Endometrium (tissue), 2 donors: Measurements from ENCODE around the gene NOS1AP.
"Not testable (repeated sequence)": the region's sequence is repeated elsewhere in the genome, so short reads cannot be mapped to it uniquely, and the experiment has no call there.

Experiments
- FAIRE-seq: peaks from 2 replicates; lab custom pipeline; 2012; peaks lifted over from hg19 to GRCh38; lab: Jason Lieb, UNC
- donor health status: control.
- donor health status: control.

The NOS1AP gene

GRCh38 chr1:162169031-162169790, 99.7 kb downstream of the NOS1AP start:
- peak; percentile 58 for FAIRE-seq

DNA sequence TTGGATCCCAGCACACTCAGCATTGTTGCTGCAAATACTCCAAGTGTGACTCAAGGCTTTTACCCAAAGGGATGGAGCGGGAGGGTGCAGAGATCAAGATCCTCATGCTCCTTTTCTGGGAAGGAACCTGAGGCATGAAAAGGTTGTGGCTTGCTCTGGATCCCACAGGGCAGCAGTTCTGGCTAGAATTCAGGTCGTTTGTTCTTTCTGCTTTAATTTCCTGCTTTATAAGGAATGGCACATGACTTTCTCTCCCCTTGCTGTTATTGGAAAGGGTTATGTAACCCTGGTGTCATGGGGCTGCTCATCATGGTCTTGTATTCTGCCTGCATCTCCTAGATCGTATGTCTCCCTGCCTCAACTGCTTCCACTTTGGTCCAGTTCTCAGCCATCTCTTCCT, 101.6 kb downstream of the NOS1AP start:
- no peak for FAIRE-seq

DNA sequence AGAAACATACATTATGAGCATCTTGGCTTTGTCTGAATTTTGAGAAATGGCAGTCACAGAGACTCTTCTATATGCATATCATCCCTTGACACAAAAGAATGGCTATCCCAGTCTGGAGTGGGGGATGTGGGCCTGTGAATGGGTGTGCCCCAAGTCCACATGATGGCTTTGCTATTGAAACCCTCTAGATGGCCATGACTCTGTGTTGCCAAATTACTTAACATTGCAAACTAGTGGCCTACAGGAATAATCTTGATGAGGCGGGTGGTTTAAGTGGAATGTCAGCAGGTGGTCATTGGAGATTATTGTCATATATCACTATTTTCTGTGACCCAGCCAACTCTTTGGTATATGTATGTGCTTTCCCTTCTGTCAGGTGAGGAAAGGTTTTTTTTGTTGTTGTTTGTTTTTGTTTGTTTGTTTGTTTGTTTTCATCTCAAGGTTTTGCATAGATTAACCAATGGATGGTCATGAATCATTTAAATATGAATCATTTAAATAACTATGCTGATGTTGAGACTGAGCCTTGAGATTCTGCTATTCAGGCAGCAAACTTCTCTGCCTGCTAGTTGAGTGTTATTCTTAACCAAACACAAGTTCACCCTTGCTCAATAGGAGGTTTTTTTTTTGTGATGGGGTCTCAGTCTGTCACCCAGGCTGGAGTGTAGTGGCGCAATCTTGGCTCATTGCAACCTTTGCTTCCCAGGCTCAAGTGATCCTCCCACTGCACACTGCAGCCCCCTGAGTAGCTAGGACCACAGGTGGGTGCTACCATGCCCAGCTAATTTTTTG, 103.0 kb downstream of the NOS1AP start:
- FAIRE-seq: no peak

DNA sequence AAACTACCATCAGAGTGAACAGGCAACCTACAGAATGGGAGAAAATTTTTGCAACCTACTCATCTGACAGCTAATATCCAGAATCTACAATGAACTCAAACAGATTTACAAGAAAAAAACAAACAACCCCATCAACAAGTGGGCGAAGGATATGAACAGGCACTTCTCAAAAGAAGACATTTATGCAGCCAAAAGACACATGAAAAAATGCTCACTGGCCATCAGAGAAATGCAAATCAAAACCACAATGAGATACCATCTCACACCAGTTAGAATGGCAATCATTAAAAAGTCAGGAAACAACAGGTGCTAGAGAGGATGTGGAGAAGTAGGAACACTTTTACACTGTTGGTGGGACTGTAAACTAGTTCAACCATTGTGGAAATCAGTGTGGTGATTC, 104.1 kb downstream of the NOS1AP start:
- FAIRE-seq: not testable (repeated sequence)

DNA sequence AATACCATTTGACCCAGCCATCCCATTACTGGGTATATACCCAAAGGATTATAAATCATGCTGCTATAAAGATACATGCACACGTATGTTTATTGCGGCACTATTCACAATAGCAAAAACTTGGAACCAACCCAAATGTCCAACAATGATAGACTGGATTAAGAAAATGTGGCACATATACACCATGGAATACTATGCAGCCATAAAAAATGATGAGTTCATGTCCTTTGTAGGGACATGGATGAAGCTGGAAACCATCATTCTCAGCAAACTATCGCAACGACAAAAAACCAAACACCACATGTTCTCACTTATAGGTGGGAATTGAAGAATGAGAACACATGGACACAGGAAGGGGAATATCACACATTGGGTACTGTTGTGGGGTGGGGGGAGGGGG, 104.5 kb downstream of the NOS1AP start:
- not testable (repeated sequence) for FAIRE-seq

DNA sequence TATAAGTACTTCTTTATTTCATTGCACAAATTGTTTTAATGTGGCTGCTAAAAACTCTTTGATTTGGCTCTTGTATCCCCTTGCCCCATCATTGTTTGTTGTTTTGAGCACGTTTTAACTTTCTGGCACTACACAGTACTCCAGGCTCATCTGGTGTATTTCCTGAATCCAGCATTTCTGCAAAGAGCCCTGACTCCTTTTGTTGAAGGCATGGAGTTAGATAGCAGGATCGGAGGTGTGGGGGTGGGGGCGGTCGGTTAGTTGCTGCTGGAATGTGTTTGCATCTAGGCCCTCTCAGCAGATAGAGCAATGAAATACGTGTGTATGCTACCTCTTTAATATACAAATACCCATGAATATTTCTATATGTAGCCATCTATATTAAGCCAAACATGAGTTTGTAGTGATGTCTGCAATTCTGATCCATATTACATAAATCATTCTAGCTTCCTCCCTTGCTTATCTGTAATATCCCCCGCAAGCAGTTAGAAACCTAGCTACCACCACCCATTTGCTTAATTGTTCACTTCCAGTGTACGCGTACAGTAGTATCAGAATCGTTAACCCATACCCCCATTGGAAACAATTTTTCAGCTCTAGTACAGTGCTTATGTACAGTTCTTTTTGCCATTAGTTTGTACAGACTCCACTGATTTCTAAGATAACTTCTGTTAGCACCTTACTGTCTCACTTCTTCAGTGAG, 106.0 kb downstream of the NOS1AP start:
- no peak for FAIRE-seq

GRCh38 chr1:162177126-162177525, 107.6 kb downstream of the NOS1AP start:
- no peak for FAIRE-seq

DNA sequence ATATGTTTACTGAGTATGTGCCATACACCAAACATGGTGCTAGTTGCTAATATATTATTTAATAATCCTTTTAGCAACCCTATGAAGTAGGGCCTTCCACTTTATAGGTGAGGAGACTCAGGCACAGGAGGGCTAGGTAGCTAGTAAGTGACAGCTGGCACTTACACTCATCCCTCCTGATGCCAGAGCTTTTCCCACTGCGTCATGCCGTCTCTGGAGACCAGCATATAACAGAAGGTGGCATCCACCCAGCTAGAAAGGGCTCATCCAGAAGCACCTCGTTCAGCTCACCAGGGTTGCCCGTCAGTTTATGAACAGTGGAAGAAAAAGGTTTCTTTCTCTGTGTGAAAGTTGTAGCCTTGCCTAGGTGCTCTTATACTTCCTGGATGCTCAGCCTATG, 108.9 kb downstream of the NOS1AP start:
- FAIRE-seq: no peak

GRCh38 chr1:162179121-162179520, 109.6 kb downstream of the NOS1AP start:
- FAIRE-seq: no peak

DNA sequence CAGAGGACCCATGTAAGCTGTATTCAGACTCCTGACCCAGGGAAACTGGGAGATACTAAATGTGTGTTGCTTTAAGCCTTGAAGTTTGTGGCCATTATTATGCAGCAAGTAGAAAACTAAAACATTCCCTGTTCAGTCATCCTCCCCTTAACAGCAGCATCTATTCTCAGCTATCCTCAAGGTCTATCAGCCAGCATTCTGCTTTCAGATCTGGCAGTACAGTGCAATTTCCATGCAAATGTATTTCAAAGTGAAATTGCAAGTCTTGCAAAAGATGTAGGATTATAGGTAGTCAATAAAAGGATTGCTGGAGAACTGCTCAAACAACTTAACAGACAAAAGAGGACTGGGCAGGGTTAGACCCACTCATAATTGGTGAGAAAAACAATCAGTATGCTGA, 111.3 kb downstream of the NOS1AP start:
- FAIRE-seq: no peak

GRCh38 chr1:162182090-162182489, 112.6 kb downstream of the NOS1AP start:
- FAIRE-seq: no peak

- no peak for FAIRE-seq
Measured at GRCh38 chr1:162185314-162186025, 116.0 kb downstream of the NOS1AP start.

DNA sequence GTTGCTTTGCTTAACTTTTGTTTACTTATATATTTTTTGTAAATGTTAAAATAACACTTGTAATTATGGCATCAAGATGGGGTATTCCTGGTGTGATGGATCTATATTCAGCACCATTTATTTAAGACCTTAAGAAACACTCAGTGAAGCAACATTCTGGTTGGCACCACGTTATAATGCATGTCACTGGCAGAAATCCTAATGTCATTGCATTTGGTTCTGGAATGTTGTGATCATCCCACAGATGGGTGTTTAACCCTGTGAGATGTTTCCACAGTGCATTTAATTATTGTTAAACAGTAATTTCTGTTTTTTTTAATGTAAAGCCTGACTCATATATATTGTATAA, 116.5 kb downstream of the NOS1AP start:
- FAIRE-seq: no peak

GRCh38 chr1:162186406-162186805, 116.9 kb downstream of the NOS1AP start:
- no peak for FAIRE-seq

GRCh38 chr1:162187687-162188276, 118.3 kb downstream of the NOS1AP start:
- no peak for FAIRE-seq

DNA sequence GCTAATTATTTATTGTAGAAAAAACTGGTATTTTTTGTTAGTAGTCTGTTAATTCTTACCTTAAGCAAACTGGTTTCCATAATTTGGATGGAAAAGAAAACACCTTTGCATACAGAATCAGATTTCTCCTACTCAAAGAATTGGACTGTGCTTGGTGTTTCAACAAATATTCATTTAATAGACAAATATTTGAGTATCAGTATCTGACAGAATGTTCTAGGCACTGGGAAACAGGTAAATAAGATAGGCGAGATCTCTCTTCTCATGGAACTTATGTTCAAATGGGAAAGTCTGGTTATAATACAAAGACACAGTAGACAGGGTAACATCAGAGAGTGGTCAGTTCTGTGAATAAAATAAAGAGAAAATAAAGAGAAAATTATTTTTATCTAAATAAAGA, 119.9 kb downstream of the NOS1AP start:
- no peak for FAIRE-seq

GRCh38 chr1:162191396-162192305, 122.2 kb downstream of the NOS1AP start:
- no peak for FAIRE-seq

- FAIRE-seq: no peak
Measured at GRCh38 chr1:162192306-162192678, 122.8 kb downstream of the NOS1AP start.

DNA sequence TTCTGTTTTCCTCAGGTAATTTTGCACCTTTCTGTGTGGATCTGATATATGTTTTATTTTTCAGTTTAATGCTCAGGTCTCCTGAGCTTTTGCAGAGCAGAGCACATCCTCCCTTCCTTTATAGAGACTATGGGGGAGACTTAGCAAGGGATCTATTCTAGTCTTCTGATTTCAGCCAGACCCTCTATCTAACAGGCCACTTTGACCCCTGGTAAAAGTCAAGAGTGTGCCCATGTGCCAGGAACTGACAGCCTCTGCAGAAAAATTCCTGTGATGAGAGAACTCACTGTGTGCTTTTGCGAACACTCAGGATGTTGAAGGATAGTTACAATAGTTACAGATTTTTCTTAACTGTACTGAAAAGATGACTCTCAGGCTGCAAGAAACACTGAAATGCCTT, 123.3 kb downstream of the NOS1AP start:
- no peak for FAIRE-seq

- FAIRE-seq: no peak
Measured at GRCh38 chr1:162193221-162193620, 123.7 kb downstream of the NOS1AP start.

DNA sequence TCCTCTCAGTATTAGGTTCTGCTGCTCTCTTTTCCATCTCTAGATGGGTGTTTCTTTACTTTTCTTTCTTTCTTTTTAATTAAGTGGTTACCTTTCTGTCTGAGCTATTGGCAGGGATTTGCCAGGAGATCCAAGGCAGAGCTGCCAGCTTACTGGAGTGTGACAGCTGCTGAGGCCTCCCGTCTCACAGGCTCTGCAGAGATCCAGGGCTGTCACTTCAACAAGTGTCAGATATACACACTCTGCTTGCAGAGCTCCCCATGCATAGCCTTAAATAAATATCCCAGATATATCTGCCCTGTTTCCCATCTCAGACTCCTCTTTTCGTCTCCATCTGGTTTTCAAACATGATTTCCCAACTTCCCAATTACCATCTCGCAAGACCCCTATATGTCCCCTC, 124.3 kb downstream of the NOS1AP start:
- no peak for FAIRE-seq
